ENCODE measurements around the gene CSK. TPM values are rescaled to one million over a fixed set of nuclear protein-coding genes. Genes with fewer than 3 reads are reported as not detected.
"Not testable (repeated sequence)": the region's sequence is repeated elsewhere in the genome, so short reads cannot be mapped to it uniquely, and the experiment has no call there.

Gene CSK
- total RNA-seq, 2 experiments from 2014 or later = 112 to 355 TPM

DNA sequence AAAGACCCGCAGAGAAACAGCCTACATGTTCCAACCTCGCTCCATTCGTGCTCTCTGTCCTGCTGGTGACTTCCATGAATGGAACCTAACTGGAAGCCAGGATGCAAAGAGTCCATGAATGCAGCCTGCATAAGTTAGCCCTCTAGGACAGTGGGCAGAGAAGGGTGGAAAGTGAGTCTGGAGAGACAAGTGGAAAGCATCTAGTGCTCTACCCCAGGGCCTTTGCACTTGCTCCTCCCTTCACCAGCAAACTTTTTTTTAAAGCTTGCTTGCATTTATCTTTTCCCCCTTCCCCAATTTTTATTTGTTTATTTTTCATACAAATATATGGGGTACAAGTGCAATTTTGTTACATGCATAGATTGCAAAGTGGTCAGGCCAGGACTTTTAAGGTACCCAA lies 48.6 kb upstream of the CSK start:
- no peak for DNase-seq (ENCODE audit: low spot score)
- BruUV-seq (replicated peaks) = no TSS peak
- intact Hi-C loops (cut with micrococcal nuclease; ENCODE audit: unreplicated experiment) = no loop called here

DNA sequence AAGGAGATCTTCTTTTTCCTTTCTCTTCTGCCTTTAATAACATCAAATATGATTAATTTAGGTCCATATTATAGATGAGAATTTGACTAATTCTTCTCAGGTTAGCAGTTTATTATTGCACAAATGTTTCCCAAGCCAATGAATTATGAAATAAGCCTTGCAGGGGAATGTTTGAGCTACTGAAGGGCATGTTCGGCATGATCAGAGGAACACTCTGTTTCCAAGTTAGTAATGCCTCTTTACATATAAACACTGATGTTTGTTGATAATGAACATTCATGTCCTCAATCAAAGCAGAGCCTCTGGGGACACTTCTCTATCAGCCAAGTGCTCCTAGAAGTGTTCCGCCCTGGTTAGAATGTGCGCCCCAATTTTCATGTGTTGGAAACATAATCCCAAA lies 46.6 kb upstream of the CSK start:
- CTCF ChIA-PET (ENCODE audit: unreplicated experiment) = no interaction called here
- no peaks in the 10 kb centered on the region; the same call in 1 of the 2 replicates for H4K20me1 ChIP-seq (ENCODE audit: insufficient read depth, low read length)
- no peaks in the 10 kb centered on the region for H3K9me2 ChIP-seq (ENCODE audit: insufficient read depth, low read length)
- POLR2A ChIA-PET = no interaction called here
- no peak overlapping the region for H3K4me2 ChIP-seq (ENCODE audit: low read length)
- H3K79me2 ChIP-seq (ENCODE audit: insufficient read depth, low read depth, low read length) = no peaks in the 10 kb centered on the region
- H2AFZ ChIP-seq (ENCODE audit: low read length) = no peak overlapping the region
- no peaks in the 10 kb centered on the region for H3K36me3 ChIP-seq (ENCODE audit: insufficient read depth, low read length)
- no TSS peak for BruUV-seq (replicated peaks)
- TF ChIP-seq CTCF (conservative IDR thresholded peaks at IDR 0.05; ENCODE audit: low read length) (no peak), EZH2phosphoT487 (IDR thresholded peaks at IDR 0.05; ENCODE audit: borderline replicate concordance, low read depth, low read length) (no peak)
- H3K4me1 ChIP-seq (ENCODE audit: insufficient read depth, low read length, poor library complexity, severe bottlenecking) = no peaks in the 10 kb centered on the region
- H3K9me3 ChIP-seq (ENCODE audit: low read length) = no peaks in the 10 kb centered on the region
- H3K27ac ChIP-seq (ENCODE audit: low read depth, low read length, poor library complexity, severe bottlenecking) = no peak overlapping the region
- intact Hi-C loops (cut with micrococcal nuclease; ENCODE audit: unreplicated experiment) = no loop called here
- DNase-seq (ENCODE audit: low spot score) = no peak
- H3K4me3 ChIP-seq (ENCODE audit: low read depth, low read length, poor library complexity, severe bottlenecking) = no peak overlapping the region

More for the DNA sequence above, 48.6 kb upstream of the CSK start:
- TF ChIP-seq EZH2phosphoT487 (IDR thresholded peaks at IDR 0.05; ENCODE audit: borderline replicate concordance, low read depth, low read length) (no peak), CTCF (conservative IDR thresholded peaks at IDR 0.05; ENCODE audit: low read length) (no peak)
- Histone ChIP-seq H3K4me2 (ENCODE audit: low read length) (no peak overlapping the region), H3K27ac (ENCODE audit: low read depth, low read length, poor library complexity, severe bottlenecking) (no peak overlapping the region), H2AFZ (ENCODE audit: low read length) (no peak overlapping the region), H4K20me1 (ENCODE audit: insufficient read depth, low read length) (no peaks in the 10 kb centered on the region; the same call in 1 of the 2 replicates), H3K4me1 (ENCODE audit: insufficient read depth, low read length, poor library complexity, severe bottlenecking) (no peaks in the 10 kb centered on the region), H3K9me3 (ENCODE audit: low read length) (no peaks in the 10 kb centered on the region), H3K4me3 (ENCODE audit: low read depth, low read length, poor library complexity, severe bottlenecking) (no peak overlapping the region), H3K9me2 (ENCODE audit: insufficient read depth, low read length) (no peaks in the 10 kb centered on the region), H3K79me2 (ENCODE audit: insufficient read depth, low read depth, low read length) (no peaks in the 10 kb centered on the region), H3K36me3 (ENCODE audit: insufficient read depth, low read length) (no peaks in the 10 kb centered on the region)
- CTCF ChIA-PET (ENCODE audit: unreplicated experiment) = no interaction called here
- POLR2A ChIA-PET = no interaction called here

DNA sequence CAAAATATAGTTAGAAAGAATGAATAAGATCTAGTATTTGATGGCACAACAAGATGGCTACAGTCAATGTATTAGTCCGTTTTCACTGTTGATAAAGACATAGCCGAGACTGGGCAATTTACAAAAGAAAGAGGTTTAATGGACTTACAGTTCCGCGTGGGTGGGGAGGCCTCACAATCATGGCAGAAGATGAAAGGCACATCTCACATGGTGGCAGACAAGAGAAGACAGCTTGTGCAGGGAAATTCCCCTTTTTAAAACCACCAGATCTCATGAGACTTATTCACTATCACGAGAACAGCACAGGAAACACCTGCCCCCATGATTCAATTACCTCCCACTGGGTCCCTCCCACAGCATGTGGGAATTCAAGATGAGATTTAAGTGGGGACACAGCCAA lies 43.6 kb upstream of the CSK start:
- H3K79me2 ChIP-seq (ENCODE audit: insufficient read depth, low read depth, low read length); H3K4me3 ChIP-seq (ENCODE audit: low read depth, low read length, poor library complexity, severe bottlenecking); H3K36me3 ChIP-seq (ENCODE audit: insufficient read depth, low read length); intact Hi-C loops (cut with micrococcal nuclease; ENCODE audit: unreplicated experiment); H2AFZ ChIP-seq (ENCODE audit: low read length); DNase-seq (ENCODE audit: low spot score); BruUV-seq (replicated peaks); CTCF ChIA-PET (ENCODE audit: unreplicated experiment); POLR2A ChIA-PET; H3K27ac ChIP-seq (ENCODE audit: low read depth, low read length, poor library complexity, severe bottlenecking); H4K20me1 ChIP-seq (ENCODE audit: insufficient read depth, low read length); H3K4me2 ChIP-seq (ENCODE audit: low read length); H3K4me1 ChIP-seq (ENCODE audit: insufficient read depth, low read length, poor library complexity, severe bottlenecking); H3K9me2 ChIP-seq (ENCODE audit: insufficient read depth, low read length); H3K9me3 ChIP-seq (ENCODE audit: low read length): not testable (repeated sequence)

Measured in OCI-LY7 (cell line).